GM18873 (cell line): ENCODE data around the gene ITPKB.

Experiments used
- ATAC-seq: cut with Tn5 transposase; IDR thresholded peaks from one replicate; pipeline ENCODE4 v1.9.1; 2021; ENCODE audit warnings: mild to moderate bottlenecking, moderate library complexity, moderate number of reproducible peaks; ENCODE audit not compliant: unreplicated experiment, low FRiP score

ITPKB gene

DNA sequence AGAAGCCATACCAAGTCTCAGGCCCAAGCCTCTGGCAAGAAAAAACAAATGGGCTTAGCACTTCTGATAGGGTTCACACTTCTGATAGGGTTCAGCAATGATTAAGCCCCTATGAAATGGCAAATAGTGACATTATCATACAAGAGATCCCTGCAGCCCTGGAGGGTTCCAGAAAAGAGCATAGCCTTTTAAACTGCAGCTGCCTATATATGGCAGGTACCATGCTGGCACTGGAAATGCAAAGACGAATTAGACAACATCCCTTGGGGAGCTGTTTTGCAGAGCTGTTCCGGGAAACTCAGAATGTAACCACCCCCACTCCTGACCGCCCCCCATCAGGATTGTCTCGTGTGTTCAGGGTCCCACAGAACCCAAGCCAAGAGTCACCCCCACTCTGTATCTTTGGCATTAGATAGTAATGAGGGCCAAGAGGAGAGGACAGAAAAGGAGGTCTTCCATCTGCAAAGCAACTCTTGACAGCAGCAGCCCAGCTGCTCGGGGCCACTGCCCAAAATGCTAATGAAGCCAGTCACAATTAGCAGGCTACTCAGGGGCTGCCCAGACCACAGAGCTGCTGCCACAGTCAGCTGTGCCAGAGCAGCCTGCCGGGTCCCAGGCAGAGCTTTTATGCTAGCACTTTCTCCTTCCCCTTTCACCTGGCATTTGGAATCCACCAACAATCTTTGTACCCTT, 50.9 kb downstream of the ITPKB start:
- no peak for ATAC-seq

DNA sequence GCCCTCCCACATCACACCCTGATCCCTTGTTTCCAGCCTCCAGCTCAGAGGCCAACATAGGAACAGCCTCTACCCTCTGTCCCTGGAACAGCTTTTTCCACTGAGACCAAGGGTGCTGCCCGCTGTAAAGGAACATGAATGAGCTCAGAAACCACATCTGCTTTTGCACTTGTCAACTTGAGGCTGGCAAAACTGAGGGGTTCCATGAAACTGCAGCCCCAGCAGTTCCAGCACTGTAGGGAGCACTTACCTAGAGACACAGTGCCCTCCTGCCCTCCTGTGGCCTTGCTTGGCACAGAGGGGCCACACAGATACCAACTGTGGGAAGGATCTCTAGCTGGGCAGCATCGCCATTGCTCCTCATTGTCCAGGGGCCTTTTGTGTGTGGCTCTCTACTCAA, 51.7 kb downstream of the ITPKB start:
- no peak for ATAC-seq

DNA sequence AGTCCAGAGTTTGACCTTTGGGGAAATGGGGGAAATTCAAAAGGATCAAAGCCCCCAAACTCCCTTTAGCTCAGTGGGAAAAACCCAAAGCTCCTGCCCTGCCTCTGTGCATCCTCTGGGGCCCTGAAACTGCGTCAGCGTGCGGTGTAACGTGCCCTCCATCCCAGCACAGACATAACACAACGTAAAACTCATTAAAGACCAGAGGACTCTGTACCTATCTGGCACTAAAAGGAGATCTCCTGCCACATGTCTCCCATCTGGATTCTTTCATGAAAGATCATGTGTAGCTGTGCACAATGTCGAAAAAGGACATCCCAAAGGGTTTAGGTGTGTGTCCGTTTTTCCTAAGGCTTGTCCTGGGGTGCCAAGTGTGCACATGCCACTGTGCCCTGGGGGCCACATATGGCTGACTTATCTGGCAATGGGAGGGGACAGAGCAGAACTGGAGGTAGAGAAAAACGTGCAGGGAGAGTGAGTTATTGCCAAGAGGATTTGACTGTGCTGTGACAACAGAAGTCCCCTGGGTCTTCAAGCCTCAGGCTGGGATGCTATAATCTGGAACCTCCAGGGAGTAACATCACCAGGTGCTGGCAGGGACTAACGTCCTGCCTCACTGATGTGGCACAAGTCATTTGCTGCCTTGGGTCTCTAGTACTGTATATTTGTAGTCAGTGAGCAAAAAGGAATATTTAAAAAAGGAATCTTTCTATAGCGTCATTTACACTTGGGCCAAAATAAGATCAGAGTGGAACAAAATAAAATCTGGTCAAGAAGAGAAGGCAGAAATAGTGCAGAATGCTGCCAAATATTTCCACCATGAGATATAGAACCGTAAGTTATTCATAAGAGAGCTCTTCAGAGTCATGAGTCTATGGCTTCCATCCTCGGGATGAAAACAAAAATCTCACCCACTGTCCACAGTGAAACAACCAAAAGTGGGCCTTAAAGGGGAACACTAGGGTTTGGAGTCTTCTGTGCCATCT, 52.3 kb downstream of the ITPKB start:
- ATAC-seq: no peak

DNA sequence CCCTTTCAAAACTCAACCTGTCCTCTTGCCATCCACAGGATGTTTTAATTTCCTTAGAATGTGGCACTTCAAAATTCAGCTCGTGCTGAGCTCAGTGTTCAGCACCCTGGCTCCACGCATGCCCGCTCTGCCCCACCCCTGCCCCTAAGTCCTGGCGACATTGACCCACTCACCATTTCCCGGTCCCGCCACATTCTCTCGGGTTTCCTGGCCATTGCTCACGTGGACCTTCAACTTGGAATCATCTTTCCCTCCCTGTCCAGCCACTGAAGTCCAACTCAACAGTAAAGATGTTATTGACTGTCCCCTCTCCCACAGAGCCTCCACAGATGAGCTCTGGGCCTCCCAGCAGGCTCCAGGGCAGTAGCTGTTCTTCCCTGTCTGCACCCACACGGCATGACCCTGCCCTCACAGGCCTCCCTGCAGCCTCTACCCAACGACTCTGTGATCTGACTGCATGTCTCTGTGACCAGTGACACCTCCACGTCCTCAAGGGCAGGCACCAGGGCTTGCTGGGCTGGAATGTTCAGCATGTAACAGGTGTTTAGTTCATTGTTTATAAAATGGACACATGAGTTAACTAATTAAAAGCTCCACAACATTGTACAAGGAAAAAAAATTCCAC, 53.8 kb downstream of the ITPKB start:
- no peak for ATAC-seq

DNA sequence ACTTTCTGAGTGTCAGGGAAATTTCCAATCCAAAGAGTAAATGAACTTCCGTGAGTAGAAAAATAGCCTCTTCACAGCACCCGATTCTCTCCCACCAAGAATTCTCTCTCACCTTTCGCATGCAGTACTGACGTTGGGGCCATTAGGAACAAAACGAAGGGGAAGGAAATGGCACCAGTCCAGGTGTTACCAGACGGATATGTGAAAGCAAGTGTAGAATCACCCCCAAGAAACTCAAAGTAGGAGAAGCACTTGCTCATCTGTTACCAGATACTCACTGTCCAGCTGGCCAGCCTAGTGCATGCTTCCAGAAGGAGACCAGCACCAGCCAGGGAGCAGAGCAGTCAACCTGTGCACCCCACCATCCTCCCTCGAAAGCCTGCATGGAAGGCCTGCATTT, 55.1 kb downstream of the ITPKB start:
- ATAC-seq: no peak

DNA sequence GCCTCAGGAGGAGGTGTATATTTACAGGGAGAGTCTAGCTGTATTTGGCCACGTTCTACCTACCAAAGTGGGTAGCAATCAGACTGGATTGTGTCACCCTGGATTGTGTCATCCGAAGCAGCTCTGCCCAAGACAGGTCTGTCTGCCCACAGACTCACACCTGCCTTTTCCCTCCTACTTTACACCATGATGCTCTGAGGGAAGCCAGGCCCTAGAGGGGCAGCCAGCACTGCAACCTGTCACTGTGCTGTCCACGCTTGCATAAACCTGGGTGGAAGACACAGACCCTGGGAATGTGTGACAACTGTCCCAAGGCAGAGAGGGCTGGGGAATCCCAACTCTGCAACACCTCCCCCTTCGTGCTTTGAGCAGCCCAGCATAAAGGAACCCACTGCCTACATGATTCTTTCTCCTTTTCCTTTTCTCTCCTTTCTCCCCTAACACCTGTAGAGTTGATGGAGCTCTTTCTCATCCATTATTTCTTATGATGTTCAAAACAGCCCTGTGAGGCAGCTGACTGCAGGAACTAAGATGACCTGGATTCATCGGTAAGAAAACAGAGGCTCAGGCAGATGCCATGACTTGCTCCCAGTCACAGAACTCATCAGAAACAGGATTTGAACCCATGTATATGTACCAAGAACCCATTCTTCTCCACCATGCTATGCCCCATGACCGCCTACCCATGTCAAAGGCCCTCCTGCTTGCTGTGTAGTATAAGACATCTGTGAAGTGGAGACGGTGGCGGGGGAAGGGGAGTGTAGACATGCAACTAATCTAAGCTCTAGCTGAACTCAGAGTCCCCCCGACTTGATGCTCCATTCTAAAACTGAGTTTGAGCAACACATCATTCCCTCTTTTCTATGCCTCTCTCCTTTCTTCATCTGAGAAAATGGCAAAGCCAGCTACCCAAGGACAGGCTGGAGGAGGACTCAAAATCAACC, 55.9 kb downstream of the ITPKB start:
- no peak for ATAC-seq

DNA sequence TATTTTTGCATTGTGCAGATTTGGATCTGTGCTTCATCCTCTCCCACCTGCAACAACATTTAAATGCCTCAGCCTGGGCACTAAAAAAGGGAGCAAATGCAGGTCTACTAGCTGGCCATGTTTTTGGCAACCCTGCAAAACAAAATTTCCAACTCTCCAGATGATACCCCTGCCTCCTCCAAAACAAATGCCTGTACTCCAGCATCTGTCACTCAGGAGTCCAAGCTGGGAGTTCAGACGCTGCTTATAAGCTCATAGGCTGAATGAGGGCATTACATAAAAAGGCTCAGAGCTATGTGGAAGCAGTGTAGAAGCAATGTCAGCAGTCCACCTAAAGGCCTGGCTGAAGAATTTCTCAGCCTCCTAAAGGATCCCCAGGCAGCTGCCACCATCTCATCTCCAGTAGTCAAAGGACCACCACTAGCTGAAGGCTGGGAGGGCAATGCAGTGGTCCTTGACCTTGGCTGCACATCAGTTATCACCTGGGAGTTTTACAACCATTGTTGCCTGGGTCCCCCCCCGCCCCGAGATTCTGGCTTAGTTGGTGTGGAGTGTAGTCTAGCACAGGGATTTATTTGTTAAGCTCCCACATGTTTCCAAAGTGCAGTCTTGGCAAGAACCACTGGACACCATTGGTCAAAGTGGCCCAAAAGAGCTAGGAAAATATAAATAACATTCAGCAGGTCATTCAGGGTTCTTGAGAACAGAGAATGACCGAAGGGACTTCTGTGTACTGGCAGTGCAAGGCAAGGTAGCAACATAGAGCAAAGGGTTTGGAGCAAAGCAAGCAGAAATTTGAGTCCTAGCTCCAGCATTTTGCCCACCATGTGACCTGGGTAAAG, 57.2 kb downstream of the ITPKB start:
- no peak for ATAC-seq

DNA sequence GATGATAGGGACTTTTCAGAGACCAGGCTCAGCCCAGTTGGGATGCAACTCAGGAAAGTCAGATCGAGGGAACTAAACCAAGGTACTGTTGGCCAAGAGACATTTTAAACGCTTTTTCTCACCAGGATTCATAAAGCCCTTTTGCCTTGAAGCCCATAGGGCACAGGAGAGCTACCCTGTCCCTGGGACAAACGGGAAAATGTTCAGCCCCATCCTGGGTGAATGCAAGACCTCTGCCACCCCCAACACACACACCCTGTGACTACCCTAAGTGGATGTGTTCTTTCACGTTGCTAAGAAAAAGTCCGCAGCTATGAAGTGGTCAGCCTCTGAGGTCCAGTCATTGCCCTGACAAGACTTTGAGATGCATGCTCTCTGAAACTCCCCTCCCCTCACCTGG, 58.4 kb downstream of the ITPKB start:
- ATAC-seq: no peak

DNA sequence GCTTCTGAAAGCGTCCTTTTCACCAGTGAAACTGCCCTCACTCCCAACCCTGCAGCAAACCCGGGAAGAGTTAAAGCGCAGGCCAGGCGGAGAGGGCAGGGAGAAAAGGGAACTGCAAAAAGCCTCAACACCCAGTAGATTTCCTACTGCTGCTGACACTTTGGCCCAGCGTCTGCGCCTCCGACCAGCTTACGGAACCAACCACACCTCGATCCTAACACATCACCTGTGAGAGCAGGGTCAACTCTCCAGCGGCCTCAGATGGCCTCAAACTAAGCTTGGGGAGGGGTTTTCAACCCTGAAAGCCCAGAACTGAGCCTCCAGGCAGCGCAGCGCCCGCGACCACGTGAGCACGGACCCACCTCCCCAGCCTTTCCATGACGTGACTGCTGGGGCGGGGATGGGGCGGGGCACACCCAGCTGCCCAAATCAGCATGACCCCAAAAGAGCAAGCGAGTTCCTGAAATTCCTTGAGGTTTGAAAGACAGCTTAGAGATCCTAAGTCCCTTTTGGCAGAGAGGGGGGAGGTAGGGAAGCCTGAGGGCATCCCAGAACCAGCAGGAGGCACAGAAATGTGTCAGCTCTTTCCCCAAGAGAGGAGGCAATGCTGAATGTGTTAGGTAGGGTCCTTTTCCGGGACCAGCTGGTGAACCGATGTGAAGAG, 59.1 kb downstream of the ITPKB start:
- ATAC-seq: no peak

DNA sequence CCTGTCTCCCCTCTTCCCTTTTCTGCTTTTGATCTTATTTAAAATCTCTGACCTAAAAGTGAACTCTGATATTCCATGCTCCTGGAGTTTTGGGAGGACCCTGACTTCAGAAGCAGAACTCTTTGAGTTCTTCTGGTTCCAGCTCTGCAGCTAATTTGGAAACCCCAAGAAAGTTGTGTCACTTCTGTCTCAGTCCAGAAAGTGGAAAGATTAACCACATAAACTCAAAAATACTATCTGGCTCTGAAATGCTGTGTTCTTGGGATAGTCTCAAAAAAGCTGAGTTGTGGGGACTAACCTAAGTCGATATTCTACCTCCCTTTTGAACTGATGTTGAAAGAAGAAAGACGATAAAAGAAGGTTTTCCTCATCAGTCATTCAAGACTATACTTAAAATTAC, 59.8 kb downstream of the ITPKB start:
- no peak for ATAC-seq

DNA sequence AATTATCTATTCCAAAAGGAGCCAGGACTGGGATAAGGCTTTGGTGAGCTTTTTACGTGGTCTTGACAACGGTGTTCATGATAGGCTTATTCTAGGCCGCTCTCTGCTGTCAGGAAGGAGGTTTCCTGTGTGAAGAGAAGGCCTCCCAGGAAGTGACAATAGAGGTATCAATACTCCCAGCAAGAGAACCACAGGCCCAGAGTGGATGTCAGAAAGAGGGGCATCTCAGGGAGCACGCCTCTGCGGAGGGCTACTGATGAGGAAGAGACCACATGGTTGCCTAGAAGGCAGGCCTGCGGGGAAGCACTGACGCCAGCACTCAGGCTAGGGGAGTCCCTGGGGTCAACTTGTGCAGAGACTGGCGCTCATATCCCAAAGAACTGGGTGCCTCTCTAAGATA, 60.4 kb downstream of the ITPKB start:
- ATAC-seq: no peak

DNA sequence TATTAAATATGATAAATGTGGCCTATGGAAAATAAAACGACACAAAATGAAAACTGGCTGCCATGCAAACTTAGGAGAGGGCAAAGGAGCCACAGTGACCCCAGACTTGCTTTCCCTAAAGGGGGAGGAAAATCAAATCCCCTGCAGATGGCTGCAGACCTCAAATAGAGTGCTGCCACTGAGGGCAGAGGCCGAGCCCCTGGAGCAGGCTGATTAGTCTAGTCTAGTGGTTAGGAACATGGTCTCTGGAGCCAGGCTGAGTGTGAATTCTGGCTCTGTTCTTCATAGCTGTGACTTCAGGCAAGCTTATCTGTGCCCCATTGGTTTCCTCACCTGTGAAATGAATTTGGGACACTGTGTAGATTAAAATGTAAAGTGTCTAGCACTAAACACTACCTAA, 60.8 kb downstream of the ITPKB start:
- no peak for ATAC-seq

DNA sequence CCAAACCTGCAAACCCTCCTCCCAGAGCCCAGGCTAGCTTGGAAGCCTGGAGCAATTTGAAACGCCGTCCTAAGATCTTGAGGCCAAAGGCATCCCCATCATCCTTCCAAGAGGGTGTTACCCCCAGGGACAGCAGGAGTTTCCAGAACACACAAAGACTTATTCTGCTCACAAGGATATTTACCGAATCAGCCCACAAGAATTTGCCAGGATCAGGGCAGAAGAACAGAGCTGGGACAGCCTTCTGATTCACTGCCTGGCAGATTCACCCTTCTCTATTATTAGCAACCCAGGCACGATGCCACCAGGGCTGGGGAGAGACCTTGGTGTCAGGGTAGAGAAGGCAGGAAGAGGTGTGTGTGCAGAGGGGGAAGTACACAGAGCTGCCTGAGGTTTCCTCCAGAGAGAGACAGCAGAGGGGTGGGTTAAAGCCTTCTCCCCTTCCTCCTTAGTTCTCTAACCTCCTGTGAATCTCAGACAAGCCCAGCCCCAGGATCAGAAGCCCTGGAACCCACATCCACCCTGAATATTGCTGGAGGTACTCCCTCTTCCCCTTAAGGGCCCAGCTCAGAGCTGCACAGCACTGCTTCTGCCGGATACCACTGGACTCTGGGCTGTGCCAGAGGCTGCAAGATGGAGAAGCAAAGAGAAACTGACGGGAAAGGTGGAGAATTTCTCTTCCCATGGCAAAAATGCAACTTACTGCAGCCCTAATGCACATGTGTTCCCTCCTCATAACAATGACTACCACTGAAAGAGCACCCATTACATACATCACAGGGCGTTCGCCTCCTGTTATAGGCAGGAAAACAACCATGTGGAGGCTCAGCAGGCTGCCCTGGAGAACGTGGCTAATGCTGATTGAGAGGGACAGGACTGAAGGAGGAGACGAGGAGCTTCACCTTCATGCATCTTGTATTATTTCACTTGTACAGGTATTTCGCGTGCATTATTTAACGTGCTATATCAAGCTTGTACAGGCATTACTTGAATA, 61.8 kb downstream of the ITPKB start:
- ATAC-seq: no peak

DNA sequence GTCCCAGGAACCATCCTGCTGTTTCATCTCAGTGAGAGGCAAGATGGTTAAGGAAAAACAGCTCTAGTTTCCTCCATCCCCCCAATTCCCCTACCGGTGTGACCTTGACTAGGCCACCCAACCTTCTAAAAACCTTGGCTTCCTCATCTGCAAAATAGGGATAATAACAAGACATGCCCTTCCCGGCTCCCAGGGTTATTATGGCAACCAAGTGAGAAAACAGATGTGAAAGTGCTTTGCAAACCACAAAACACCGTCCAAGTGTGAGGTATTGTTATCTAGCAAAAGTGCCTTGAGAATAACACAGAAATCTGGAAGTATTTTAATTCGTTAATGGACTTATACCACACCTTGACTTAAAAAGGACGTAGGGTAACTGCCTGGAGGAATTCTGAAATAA, 62.7 kb downstream of the ITPKB start:
- ATAC-seq: no peak

DNA sequence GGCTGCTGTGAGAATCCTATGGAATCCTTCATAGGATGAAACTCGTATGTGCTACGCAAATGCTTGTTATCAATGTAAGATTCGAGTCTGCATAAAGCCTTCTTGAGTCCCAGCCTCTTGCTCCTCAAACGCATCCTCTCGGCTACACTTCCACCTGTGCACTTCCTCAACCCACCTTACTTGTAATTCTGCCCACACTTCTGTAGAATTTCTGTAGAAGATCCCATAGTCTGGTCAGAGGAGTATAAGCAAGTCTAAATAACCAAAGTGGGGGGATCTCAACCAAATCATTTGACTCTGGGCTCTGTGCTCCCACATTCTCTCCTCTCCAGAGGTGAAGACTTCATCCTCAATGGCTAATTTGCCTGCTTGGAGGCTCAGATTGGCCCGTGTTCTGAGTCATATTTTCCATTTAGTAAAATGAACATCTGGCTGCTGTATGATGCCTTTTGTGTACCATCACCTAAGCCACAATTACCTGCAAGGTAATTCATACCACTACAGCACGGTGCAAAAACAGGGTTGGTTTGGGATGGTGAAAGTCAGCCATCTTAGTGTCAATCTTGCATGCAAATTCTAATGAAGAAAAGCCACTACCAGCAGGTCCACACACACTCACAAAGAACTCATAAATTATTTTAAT, 63.2 kb downstream of the ITPKB start:
- ATAC-seq: no peak

DNA sequence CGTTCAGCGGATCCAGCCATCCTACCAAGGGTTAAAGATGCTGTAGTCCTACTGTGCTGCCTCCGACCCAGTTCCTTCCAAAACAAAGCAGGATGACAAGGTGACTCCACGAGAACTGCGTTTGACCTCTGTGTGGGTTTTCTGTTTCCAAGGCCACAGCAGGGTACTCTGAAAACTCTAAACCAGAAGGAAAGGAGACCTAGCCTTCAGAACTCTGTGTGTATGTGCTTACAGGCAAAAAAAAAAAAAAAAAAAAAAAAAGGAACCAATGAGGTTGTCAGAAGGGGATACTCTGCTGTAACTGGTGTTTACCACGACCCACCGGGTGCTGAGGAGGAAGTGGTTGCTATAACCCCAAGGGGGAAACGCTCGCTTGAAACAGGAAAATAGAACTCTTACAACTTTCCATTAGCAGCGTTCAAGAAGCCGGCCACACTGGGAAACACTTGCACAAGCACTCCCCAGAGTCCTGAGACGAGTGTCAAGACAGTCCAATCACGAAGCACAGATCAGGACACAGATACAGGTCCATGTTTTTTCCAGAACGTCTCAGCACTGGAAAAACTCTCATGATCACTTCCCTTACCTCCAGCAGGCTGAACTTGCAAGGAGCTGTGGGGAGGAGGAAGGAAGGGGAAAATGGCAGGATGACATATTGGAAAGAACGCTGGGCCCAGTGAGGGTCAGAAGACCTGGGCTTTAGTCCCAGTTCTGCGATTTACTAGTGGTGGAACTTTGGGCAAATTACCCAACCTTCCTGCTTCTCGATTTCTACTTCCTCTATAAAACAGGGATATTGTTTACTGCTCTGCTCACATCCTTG, 64.0 kb downstream of the ITPKB start:
- peak; percentile 72 for ATAC-seq
